GM18517 (cell line): ENCODE measurements around the gene SRPK2.
"Not testable (repeated sequence)": the region's sequence is repeated elsewhere in the genome, so short reads cannot be mapped to it uniquely, and the experiment has no call there.

ENCODE experiments used
- ATAC-seq: cut with Tn5 transposase; IDR thresholded peaks from one replicate; pipeline ENCODE4 v1.9.1; 2021; ENCODE audit warnings: mild to moderate bottlenecking, moderate library complexity; ENCODE audit not compliant: unreplicated experiment

Gene SRPK2

DNA sequence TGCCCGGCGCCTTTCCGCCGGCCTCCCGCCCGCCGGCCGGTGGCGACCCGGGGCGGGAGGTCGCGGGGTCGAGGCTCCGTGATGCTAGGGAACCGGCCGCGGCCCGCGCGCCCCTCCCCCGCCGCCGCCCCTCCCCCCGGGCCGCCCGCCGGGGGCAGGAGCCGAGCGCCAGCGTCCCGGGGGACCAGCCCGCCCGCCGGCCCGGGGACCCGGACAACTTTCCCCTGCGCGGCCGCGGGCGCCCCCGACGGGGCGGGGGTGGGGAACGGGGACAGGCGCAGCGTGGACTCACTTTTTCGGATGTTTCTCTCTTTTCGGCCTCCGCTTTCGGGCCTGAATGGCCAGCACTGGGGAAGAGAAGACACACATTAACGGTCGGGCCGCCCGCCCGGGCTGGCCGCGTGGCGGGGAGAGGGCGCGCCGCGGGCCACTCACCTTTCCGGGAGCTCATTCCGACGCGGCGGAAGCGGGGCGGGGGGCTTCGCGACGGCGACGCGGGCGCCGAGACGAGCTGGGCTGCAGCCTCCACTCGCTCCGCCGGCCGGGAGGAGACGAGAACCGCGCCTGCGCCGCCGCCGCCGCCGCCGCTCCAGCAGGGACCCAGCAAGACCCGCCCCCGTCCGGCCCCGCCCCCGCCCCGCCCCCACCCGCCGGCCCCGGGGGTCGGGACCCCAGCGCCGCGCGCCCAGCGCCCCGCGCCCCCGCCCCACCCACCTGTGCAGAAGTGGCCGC is at the start of gene SRPK2:
Gene SRPK2 (minus strand): TSS at position 566 of the 732 bp plus-strand sequence.
- peak; percentile 74 for ATAC-seq

DNA sequence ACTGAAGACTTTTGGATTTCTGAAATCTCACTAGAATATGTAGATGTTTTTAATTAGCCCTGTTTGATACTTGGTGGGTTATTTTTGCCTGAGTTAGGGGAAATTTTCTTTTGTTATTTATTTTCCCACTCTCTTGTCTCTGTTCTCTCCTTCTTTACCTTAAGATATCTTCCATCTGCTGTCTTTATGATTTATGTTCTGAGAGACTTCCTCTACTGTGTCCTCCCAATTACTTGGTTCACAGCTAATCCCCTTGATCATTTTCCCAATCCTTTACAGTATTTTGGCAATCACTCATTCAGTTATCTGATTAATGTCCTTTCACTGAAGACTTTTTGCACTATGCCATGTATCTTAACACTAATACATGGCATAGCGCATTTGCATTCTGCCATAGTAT is 49.5 kb upstream of the SRPK2 start:
- ATAC-seq, result no peak

GRCh38 chr7:105437356-105437755 is 48.6 kb upstream of the SRPK2 start:
- not testable (repeated sequence) for ATAC-seq

GRCh38 chr7:105429746-105430612 is 41.3 kb upstream of the SRPK2 start:
- ATAC-seq, result peak; percentile 64

DNA sequence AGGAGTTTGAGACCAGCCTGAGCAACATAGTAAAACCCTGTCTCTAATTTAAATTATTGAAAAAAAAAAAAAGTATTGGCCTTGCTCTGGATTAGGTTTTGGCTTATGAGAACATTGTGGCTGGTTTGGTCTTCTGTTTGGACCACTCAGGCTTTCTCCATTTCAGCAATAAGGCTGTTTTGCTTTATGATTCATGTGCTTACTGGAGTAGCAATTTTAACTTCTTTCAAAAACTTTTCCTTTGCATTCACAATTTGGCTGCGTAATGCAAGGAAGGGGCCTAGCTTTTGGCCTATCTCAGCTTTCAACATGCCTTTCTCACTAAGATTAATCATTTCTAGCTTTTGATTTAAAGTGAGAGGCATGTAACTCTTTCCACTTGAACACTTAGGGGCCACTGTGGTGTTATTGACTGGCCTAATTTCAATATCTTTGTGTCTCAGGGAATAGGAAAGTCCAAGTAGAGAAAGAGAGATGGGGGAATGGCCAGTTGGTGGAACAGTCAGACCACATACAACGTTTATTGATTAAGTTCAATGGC is 38.0 kb upstream of the SRPK2 start:
- no peak for ATAC-seq

DNA sequence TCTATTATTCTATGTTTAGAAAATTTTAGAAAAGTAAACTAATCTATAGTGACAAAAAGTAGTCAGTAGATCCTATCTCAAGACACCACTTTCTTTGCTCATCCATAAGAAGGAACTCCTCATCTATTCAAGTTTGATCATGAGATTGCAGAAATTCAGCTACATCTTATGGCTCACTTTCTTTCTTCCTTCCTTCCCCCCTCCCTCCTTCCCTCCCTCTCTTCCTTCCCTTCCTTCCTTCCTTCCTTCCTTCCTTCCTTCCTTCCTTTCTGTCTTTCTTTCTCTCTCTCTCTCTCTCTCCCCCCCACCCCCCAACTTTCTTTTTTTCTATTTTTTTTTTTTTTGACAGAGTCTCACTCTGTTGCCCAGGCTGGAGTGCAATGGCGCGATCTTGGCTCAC is 35.3 kb upstream of the SRPK2 start:
- ATAC-seq, result no peak

DNA sequence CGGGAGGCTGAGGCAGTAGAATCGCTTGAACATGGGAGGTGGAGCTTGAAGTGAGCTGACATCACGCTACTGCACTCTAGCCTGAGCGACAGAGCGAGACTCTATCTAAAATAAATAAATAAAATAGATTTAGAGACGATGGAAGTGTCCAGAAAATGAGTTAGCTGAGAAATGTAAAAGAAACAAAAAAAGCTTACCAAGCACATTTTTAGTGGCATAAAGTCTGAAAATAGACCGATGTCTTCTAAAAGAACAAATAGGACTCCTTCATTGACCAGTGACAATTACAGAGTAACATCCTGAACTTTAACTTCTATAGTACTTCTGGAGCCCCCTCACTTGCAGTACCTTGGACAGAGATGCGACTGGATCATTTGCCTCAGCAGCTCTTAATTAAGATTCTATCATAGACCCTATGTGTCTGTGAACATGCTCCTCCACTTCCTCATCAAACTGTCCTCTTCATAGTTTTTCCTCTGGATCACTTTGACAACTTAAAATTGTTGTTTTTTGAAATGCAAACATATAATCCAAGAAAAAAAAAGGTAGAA is 25.2 kb upstream of the SRPK2 start:
- ATAC-seq, result no peak

DNA sequence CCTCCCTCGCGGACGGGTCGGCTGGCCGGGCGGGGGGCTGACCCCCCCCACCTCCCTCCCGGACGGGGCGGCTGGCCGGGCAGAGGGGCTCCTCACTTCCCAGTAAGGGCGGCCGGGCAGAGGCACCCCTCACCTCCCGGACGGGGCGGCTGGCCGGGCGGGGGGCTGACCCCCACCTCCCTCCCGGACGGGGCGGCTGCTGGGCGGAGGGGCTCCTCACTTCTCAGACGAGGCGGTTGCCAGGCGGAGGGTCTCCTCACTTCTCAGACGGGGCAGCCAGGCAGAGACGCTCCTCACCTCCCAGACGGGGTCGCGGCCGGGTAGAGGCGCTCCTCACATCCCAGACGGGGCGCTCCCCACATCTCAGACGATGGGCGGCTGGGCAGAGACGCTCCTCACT is 22.1 kb upstream of the SRPK2 start:
- ATAC-seq, result not testable (repeated sequence)

- not testable (repeated sequence) for ATAC-seq
Measured at GRCh38 chr7:105409775-105410174, 21.1 kb upstream of the SRPK2 start.

DNA sequence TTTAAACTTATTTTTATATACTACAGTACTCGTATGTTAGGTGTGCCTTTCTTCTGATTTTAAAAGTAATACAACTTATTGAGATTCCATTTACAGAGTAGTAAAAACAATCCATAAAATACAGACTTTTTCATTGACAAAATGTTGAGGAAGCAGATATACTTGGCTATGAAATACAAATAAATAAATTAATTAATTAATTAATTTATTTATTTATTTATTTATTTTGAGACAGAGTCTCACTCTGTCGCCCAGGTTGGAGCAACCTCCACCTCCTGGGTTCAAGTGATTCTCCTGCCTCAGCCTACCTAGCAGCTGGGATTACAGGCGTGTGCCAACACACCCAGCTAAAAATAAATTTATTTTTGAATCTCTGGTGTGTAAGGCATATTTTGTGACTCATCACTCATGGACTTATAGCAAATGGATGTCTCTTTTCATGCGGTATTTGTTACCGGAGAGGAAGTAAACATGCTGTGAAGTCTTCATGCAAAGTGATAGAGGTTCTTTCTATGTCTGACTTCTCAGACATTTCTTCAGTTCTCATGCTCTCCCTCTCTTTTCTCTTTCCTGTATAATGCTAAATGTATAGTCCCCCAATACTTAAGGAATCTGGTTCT is 20.2 kb upstream of the SRPK2 start:
- no peak for ATAC-seq

GRCh38 chr7:105403128-105403527 is 14.4 kb upstream of the SRPK2 start:
- ATAC-seq, result no peak

- no peak for ATAC-seq
Measured at GRCh38 chr7:105402221-105403095, 13.7 kb upstream of the SRPK2 start.

- ATAC-seq, result no peak
Measured at GRCh38 chr7:105399043-105399725, 10.5 kb upstream of the SRPK2 start.

DNA sequence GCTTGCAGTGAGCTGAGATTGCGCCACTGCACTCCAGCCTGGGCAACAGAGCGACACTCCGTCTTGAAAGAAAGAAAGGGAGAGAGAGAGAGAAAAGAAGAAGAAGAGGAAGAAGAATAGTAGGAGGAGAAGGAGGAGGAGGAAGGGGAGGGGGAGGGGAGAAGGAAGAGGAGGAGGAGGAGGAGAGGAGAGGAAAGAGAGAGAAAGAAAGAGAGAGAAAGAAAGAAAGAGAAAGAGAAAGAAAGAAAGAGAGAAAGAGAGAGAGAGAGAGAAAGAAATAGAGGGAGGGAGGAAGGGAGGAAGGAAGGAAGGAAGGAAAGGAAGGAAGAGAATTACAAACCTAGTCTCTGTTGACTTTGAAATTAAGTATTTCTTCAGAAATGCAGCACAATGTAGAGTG is 7.8 kb upstream of the SRPK2 start:
- ATAC-seq, result no peak

DNA sequence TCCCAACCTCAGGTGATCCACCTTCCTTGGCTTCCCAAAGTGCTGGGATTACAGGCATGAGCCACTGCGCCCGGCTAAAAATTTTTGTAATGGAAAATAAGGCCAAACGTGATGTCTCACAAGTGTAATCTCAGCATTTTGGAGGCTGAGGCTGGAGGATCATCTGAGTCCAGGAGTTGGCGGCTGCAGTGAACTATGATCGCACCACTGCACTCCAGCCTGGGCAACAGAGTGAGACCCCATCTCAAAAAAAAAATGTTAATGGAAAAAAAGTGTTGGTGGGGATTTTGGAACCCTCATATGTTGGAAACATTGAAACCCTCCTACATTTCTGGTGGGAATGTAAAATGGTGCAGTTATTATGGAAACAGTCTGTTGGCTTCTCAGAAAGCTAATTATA is 2.7 kb upstream of the SRPK2 start:
- no peak for ATAC-seq

- ATAC-seq, result no peak
Measured at GRCh38 chr7:105389889-105390288, 1.2 kb upstream of the SRPK2 start.

- ATAC-seq, result peak; percentile 15
Measured at GRCh38 chr7:105389088-105389650, 448 bp upstream of the SRPK2 start.

- peak; percentile 21 for ATAC-seq
Measured at GRCh38 chr7:105387508-105388355, 989 bp downstream of the SRPK2 start.
